Eye (tissue), 1 donor: ENCODE measurements around the gene SAMD9.
"Not testable (repeated sequence)": the region's sequence is repeated elsewhere in the genome, so short reads cannot be mapped to it uniquely, and the experiment has no call there.

ENCODE experiments used
- DNase-seq: peaks from one replicate; pipeline ENCODE4 v3.0.0-alpha.2; 2015

Gene SAMD9

GRCh38 chr7:93117852-93118530 lies at the start of gene SAMD9:
Gene SAMD9 (minus strand): TSS chr7:93117979. CDS start chr7:93106097, 11,882 bp downstream.
- peak; percentile 24 for DNase-seq

- no peak for DNase-seq
Observed at GRCh38 chr7:93165447-93165846, 47.7 kb upstream of the SAMD9 start.

- DNase-seq: no peak
Observed at GRCh38 chr7:93164766-93165165, 47.0 kb upstream of the SAMD9 start.

GRCh38 chr7:93161181-93161762 lies 43.5 kb upstream of the SAMD9 start:
- no peak for DNase-seq

GRCh38 chr7:93160410-93160809 lies 42.6 kb upstream of the SAMD9 start:
- DNase-seq: no peak

GRCh38 chr7:93159490-93159889 lies 41.7 kb upstream of the SAMD9 start:
- DNase-seq: no peak

GRCh38 chr7:93156884-93157283 lies 39.1 kb upstream of the SAMD9 start:
- no peak for DNase-seq

- no peak for DNase-seq
Observed at GRCh38 chr7:93150200-93150835, 32.5 kb upstream of the SAMD9 start.

- no peak for DNase-seq
Observed at GRCh38 chr7:93148727-93149126, 30.9 kb upstream of the SAMD9 start.

GRCh38 chr7:93148144-93148543 lies 30.4 kb upstream of the SAMD9 start, which contains the start of gene SAMD9L:
Gene SAMD9L (minus strand): TSS chr7:93148385. CDS start chr7:93135971, 12,414 bp downstream.
- no peak for DNase-seq

- DNase-seq: peak; percentile 14
Observed at GRCh38 chr7:93147363-93147762, 29.6 kb upstream of the SAMD9 start.

GRCh38 chr7:93146472-93147141 lies 28.8 kb upstream of the SAMD9 start:
- DNase-seq: no peak

- DNase-seq: no peak
Observed at GRCh38 chr7:93146036-93146435, 28.3 kb upstream of the SAMD9 start.

- no peak for DNase-seq
Observed at GRCh38 chr7:93145354-93145753, 27.6 kb upstream of the SAMD9 start.

- no peak for DNase-seq
Observed at GRCh38 chr7:93142127-93142526, 24.3 kb upstream of the SAMD9 start.

- no peak for DNase-seq
Observed at GRCh38 chr7:93140582-93141191, 22.9 kb upstream of the SAMD9 start.

- DNase-seq: no peak
Observed at GRCh38 chr7:93138576-93138975, 20.8 kb upstream of the SAMD9 start.

GRCh38 chr7:93133005-93133404 lies 15.2 kb upstream of the SAMD9 start:
- DNase-seq: no peak

GRCh38 chr7:93132216-93132615 lies 14.4 kb upstream of the SAMD9 start:
- DNase-seq: no peak

- not testable (repeated sequence) for DNase-seq
Observed at GRCh38 chr7:93126954-93127353, 9.2 kb upstream of the SAMD9 start.

GRCh38 chr7:93123532-93123931 lies 5.8 kb upstream of the SAMD9 start:
- DNase-seq: not testable (repeated sequence)

- DNase-seq: no peak
Observed at GRCh38 chr7:93120592-93121549, 3.1 kb upstream of the SAMD9 start.
